ENCODE data around the gene NUDT4B. TPM values are rescaled to one million over a fixed set of nuclear protein-coding genes. Genes with fewer than 3 reads are reported as not detected.
"Not testable (repeated sequence)": the region's sequence is repeated elsewhere in the genome, so short reads cannot be mapped to it uniquely, and the experiment has no call there.

Gene NUDT4B
- total and polyA plus RNA-seq, 4 donors: 0.75 to 1.8 (median 1.2) TPM; not detected in 1

- not testable (repeated sequence) for ATAC-seq (ENCODE audit: low FRiP score)
Measured at GRCh38 chr1:148732277-148732676, 16.3 kb upstream of the NUDT4B start.

DNA sequence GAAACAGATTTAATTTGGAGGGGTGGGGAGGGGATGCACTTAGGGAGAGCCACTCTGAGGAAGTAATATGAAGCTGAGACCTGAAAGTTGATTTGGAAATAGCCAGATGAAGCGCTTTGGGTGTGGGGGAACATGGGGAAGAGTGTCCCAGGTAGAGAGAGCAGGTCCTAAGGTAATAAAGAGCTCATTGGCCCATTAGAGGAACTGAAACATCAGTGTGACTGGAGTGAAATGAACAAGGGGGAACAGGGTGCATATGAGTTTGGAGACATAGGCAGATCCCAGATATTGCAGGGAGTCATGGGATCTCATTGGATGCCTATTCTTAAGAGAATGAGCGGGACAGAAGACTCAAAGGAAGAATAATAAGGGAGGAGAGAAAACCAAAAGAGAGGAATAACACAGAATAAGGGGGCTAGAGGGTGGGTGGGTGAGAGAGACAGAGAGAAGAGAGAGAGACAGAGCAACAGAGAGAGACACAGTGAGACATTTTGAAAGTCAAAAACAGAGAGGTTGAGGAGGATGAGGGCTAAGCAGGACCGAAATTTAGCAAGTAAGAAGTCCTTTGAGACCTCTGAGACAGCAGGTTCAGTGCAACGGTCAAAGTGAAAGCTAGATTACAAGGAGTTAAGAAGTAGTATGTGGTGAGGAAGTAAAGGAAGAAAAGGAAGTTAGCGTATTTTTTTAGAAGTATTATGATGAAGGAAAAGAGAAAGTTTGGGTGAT lies 14.8 kb upstream of the NUDT4B start:
- H3K27ac ChIP-seq (ENCODE audit: low read depth in 1 of 2, low read length in 2 of 2); intact Hi-C loops (cut with DNase I); H3K4me1 ChIP-seq (ENCODE audit: control insufficient read depth in 1 of 2, insufficient read depth in 2 of 2, low read length in 2 of 2); H3K9me3 ChIP-seq (ENCODE audit: control insufficient read depth, low read length); H3K4me3 ChIP-seq (ENCODE audit: low read length in 2 of 2); H3K36me3 ChIP-seq (ENCODE audit: control insufficient read depth in 1 of 2, insufficient read depth in 2 of 2, low read length in 1 of 2); DNase-seq; H3K27me3 ChIP-seq (ENCODE audit: control insufficient read depth in 1 of 2, insufficient read depth in 2 of 2, low read length in 1 of 2); ATAC-seq (ENCODE audit: low FRiP score): not testable (repeated sequence)
- WGBS, 2 donors: no CpG with 5 or more reads among the region's 5 CpGs

More at GRCh38 chr1:148732277-148732676, 16.3 kb upstream of the NUDT4B start:
- H3K27me3 ChIP-seq (ENCODE audit: control insufficient read depth in 1 of 2, insufficient read depth in 2 of 2, low read length in 1 of 2); DNase-seq; H3K36me3 ChIP-seq (ENCODE audit: control insufficient read depth in 1 of 2, insufficient read depth in 2 of 2, low read length in 1 of 2); H3K9me3 ChIP-seq (ENCODE audit: control insufficient read depth, low read length); H3K4me3 ChIP-seq (ENCODE audit: low read length in 2 of 2); H3K27ac ChIP-seq (ENCODE audit: low read depth in 1 of 2, low read length in 2 of 2); H3K4me1 ChIP-seq (ENCODE audit: control insufficient read depth in 1 of 2, insufficient read depth in 2 of 2, low read length in 2 of 2); intact Hi-C loops (cut with DNase I): not testable (repeated sequence)
- no CpG with 5 or more reads among the region's 4 CpGs for WGBS, 2 donors

- intact Hi-C loops (cut with DNase I); DNase-seq; ATAC-seq (ENCODE audit: low FRiP score); H3K9me3 ChIP-seq (ENCODE audit: control insufficient read depth, low read length); H3K36me3 ChIP-seq (ENCODE audit: control insufficient read depth in 1 of 2, insufficient read depth in 2 of 2, low read length in 1 of 2); H3K27ac ChIP-seq (ENCODE audit: low read depth in 1 of 2, low read length in 2 of 2); H3K27me3 ChIP-seq (ENCODE audit: control insufficient read depth in 1 of 2, insufficient read depth in 2 of 2, low read length in 1 of 2); H3K4me1 ChIP-seq (ENCODE audit: control insufficient read depth in 1 of 2, insufficient read depth in 2 of 2, low read length in 2 of 2); H3K4me3 ChIP-seq (ENCODE audit: low read length in 2 of 2): not testable (repeated sequence)
- no CpG with 5 or more reads among the region's 3 CpGs for WGBS, 2 donors
Measured at GRCh38 chr1:148734311-148734662, 14.3 kb upstream of the NUDT4B start.

DNA sequence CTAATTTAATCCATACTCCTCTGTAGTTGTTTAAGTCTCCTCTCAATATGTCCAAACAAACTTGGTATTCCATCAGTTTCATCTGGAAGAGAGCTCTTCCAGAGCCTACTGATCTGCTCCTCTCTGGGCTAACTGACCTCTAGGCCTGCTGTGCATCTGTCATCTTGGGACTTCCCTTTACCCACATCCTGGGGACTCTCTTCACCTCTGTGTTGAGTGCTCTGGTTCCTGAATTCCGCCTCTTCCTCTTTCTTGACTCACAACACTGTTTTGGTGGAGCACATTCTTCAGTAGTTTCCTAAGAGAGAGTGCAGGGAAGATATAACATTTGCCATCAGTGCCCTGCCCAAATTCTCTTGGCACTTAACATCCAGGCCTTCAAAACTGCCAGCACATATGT lies 13.0 kb upstream of the NUDT4B start:
- H3K9me3 ChIP-seq (ENCODE audit: control insufficient read depth, low read length); H3K27me3 ChIP-seq (ENCODE audit: control insufficient read depth in 1 of 2, insufficient read depth in 2 of 2, low read length in 1 of 2); H3K4me3 ChIP-seq (ENCODE audit: low read length in 2 of 2); H3K4me1 ChIP-seq (ENCODE audit: control insufficient read depth in 1 of 2, insufficient read depth in 2 of 2, low read length in 2 of 2); H3K36me3 ChIP-seq (ENCODE audit: control insufficient read depth in 1 of 2, insufficient read depth in 2 of 2, low read length in 1 of 2); DNase-seq; intact Hi-C loops (cut with DNase I); H3K27ac ChIP-seq (ENCODE audit: low read depth in 1 of 2, low read length in 2 of 2): not testable (repeated sequence)
- no CpG with 5 or more reads among the region's 1 CpG for WGBS, 2 donors
- ATAC-seq (ENCODE audit: low FRiP score): peak; percentile 64

DNA sequence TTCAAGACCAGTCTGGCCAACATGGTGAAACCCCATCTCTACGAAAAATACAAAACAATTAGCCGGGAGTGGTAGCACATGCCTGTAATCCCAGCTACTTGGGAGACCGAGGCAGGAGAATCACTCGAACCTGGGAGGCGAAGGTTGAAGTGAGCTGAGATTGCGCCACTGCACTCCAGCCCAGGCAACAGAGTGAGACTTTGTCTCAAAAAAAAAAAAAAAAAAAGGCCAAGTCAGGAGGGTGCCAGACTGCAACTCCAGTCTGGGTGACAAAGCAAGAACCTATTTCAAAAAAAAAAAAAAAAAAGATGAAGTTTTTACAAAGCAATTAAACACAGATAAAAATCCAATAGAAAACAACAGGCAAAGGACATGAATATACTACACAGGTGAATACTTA lies 9.9 kb upstream of the NUDT4B start:
- H3K4me3 ChIP-seq (ENCODE audit: low read length in 2 of 2); H3K4me1 ChIP-seq (ENCODE audit: control insufficient read depth in 1 of 2, insufficient read depth in 2 of 2, low read length in 2 of 2); H3K27ac ChIP-seq (ENCODE audit: low read depth in 1 of 2, low read length in 2 of 2); H3K9me3 ChIP-seq (ENCODE audit: control insufficient read depth, low read length); H3K36me3 ChIP-seq (ENCODE audit: control insufficient read depth in 1 of 2, insufficient read depth in 2 of 2, low read length in 1 of 2); DNase-seq; H3K27me3 ChIP-seq (ENCODE audit: control insufficient read depth in 1 of 2, insufficient read depth in 2 of 2, low read length in 1 of 2); intact Hi-C loops (cut with DNase I); ATAC-seq (ENCODE audit: low FRiP score): not testable (repeated sequence)
- WGBS, 2 donors: no CpG with 5 or more reads among the region's 6 CpGs

- no CpG with 5 or more reads among the region's 4 CpGs for whole genome bisulfite sequencing, 2 donors
- DNase-seq; H3K36me3 ChIP-seq (ENCODE audit: control insufficient read depth in 1 of 2, insufficient read depth in 2 of 2, low read length in 1 of 2); H3K27ac ChIP-seq (ENCODE audit: low read depth in 1 of 2, low read length in 2 of 2); ATAC-seq (ENCODE audit: low FRiP score); intact Hi-C loops (cut with DNase I); H3K4me3 ChIP-seq (ENCODE audit: low read length in 2 of 2); H3K4me1 ChIP-seq (ENCODE audit: control insufficient read depth in 1 of 2, insufficient read depth in 2 of 2, low read length in 2 of 2); H3K9me3 ChIP-seq (ENCODE audit: control insufficient read depth, low read length); H3K27me3 ChIP-seq (ENCODE audit: control insufficient read depth in 1 of 2, insufficient read depth in 2 of 2, low read length in 1 of 2): not testable (repeated sequence)
Measured at GRCh38 chr1:148743200-148743599, 5.4 kb upstream of the NUDT4B start.

- H3K27me3 ChIP-seq (ENCODE audit: control insufficient read depth in 1 of 2, insufficient read depth in 2 of 2, low read length in 1 of 2); H3K36me3 ChIP-seq (ENCODE audit: control insufficient read depth in 1 of 2, insufficient read depth in 2 of 2, low read length in 1 of 2); H3K9me3 ChIP-seq (ENCODE audit: control insufficient read depth, low read length); DNase-seq; H3K4me3 ChIP-seq (ENCODE audit: low read length in 2 of 2); H3K4me1 ChIP-seq (ENCODE audit: control insufficient read depth in 1 of 2, insufficient read depth in 2 of 2, low read length in 2 of 2); H3K27ac ChIP-seq (ENCODE audit: low read depth in 1 of 2, low read length in 2 of 2); intact Hi-C loops (cut with DNase I): not testable (repeated sequence)
- no CpG with 5 or more reads among the region's 9 CpGs for WGBS, 2 donors
- ATAC-seq (ENCODE audit: low FRiP score): peak; percentile 84
Measured at GRCh38 chr1:148743726-148744720, 4.6 kb upstream of the NUDT4B start.

DNA sequence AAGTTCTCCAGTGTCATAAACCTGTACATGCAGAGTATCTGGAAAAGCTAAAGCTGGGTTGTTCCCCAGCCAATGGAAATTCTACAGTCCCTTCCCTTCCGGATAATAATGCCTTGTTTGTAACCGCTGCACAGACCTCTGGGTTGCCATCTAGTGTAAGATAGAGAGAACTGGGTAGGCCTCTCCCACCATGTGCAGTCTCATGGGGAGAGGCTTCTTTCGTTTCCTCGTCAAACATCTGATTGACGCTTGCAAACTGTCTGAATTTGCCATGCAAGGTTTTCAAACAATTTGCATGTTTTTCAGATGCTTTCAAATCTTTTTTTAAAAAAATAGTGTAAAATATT lies 734 bp downstream of the NUDT4B start:
- H3K4me1 ChIP-seq (ENCODE audit: control insufficient read depth in 1 of 2, insufficient read depth in 2 of 2, low read length in 2 of 2); H3K36me3 ChIP-seq (ENCODE audit: control insufficient read depth in 1 of 2, insufficient read depth in 2 of 2, low read length in 1 of 2); DNase-seq; H3K27ac ChIP-seq (ENCODE audit: low read depth in 1 of 2, low read length in 2 of 2); H3K27me3 ChIP-seq (ENCODE audit: control insufficient read depth in 1 of 2, insufficient read depth in 2 of 2, low read length in 1 of 2); intact Hi-C loops (cut with DNase I); H3K4me3 ChIP-seq (ENCODE audit: low read length in 2 of 2); H3K9me3 ChIP-seq (ENCODE audit: control insufficient read depth, low read length): not testable (repeated sequence)
- peak; percentile 96 for ATAC-seq (ENCODE audit: low FRiP score)
- no CpG with 5 or more reads among the region's 5 CpGs for WGBS, 2 donors

- H3K4me1 ChIP-seq (ENCODE audit: control insufficient read depth in 1 of 2, insufficient read depth in 2 of 2, low read length in 2 of 2): not testable (repeated sequence)
Measured at GRCh38 chr1:148756231-148756630, 7.7 kb downstream of the NUDT4B start.

More at GRCh38 chr1:148756231-148756630, 7.7 kb downstream of the NUDT4B start:
- H3K36me3 ChIP-seq (ENCODE audit: control insufficient read depth in 1 of 2, insufficient read depth in 2 of 2, low read length in 1 of 2); DNase-seq; H3K4me3 ChIP-seq (ENCODE audit: low read length in 2 of 2); ATAC-seq (ENCODE audit: low FRiP score); intact Hi-C loops (cut with DNase I); H3K27ac ChIP-seq (ENCODE audit: low read depth in 1 of 2, low read length in 2 of 2); H3K27me3 ChIP-seq (ENCODE audit: control insufficient read depth in 1 of 2, insufficient read depth in 2 of 2, low read length in 1 of 2); H3K9me3 ChIP-seq (ENCODE audit: control insufficient read depth, low read length): not testable (repeated sequence)
- no CpG with 5 or more reads among the region's 2 CpGs for WGBS, 2 donors

All from aorta (tissue), 5 donors.